Posterior vena cava (tissue), 2 donors: ENCODE results near the gene PCNX3. TPM values are rescaled to one million over a fixed set of nuclear protein-coding genes. Genes with fewer than 3 reads are reported as not detected.
"Not testable (repeated sequence)": the region's sequence is repeated elsewhere in the genome, so short reads cannot be mapped to it uniquely, and the experiment has no call there.

ENCODE experiments used
- DNase-seq: peaks from one replicate; pipeline ENCODE4 v3.0.0-alpha.2; 2020; ENCODE audit warnings: low spot score
- intact Hi-C, 2 donors: fragments of 100-400 bp; cut with DNase I; formaldehyde crosslinking; loops; one replicate each; pipeline versions ENCODE4 v1.14.1 to v1.14.2; 2022 to 2023
- microRNA-seq, 2 donors: library from miRNA; unstranded; fragments of <30 nt; microRNA quantifications; one replicate each; pipeline ENCODE4 v1.2.0, GENCODE V29; 2020 to 2021; ENCODE audit warnings: borderline microRNAs expressed in 2 of 2
- total RNA-seq, 2 donors: library from RNA; stranded (reverse); fragmentation: NEBNext Ultra II Directional; extraction: Animal tissue kit (Norgen Biotek cat#: 25700); gene quantifications; one replicate each; pipeline ENCODE4 v1.2.1, GENCODE V29; 2021
- donor health status: DM: yes; HTN: yes; CAD: no.
- donor health status: DM: yes; HTN: yes; CAD: no.

The PCNX3 gene
- total RNA-seq, 2 donors from 2014 or later: 21.3 to 22.6 TPM

- DNase-seq: peak; percentile 6
- intact Hi-C loops: not testable (repeated sequence)
Observed at GRCh38 chr11:65660908-65661307, 45.3 kb downstream of the PCNX3 start.

- intact Hi-C loops: no loop called here
- no peak for DNase-seq
Observed at GRCh38 chr11:65661599-65662246, 46.1 kb downstream of the PCNX3 start.

- intact Hi-C loops: no loop called here
- DNase-seq: no peak
Observed at GRCh38 chr11:65662247-65662798, 46.7 kb downstream of the PCNX3 start.

- intact Hi-C loops: no loop called here
- DNase-seq: peak; percentile 99
Observed at GRCh38 chr11:65662799-65663638, 47.4 kb downstream of the PCNX3 start, which contains the start of gene RELA. RELA (minus strand) TSS chr11:65662916; CDS start chr11:65662832, 84 bp downstream.

GRCh38 chr11:65663639-65664200, 48.1 kb downstream of the PCNX3 start:
- DNase-seq: no peak
- intact Hi-C loops: no loop called here

- intact Hi-C loops: no loop called here
- no peak for DNase-seq
Observed at GRCh38 chr11:65672180-65672860, 56.7 kb downstream of the PCNX3 start.

GRCh38 chr11:65672982-65673381, 57.4 kb downstream of the PCNX3 start:
- intact Hi-C loops: no loop called here
- no peak for DNase-seq

- intact Hi-C loops: no loop called here
- no peak for DNase-seq
Observed at GRCh38 chr11:65680192-65680743, 64.7 kb downstream of the PCNX3 start.

GRCh38 chr11:65683480-65683879, 67.9 kb downstream of the PCNX3 start:
- DNase-seq, intact Hi-C loops: not testable (repeated sequence)

GRCh38 chr11:65685981-65686380, 70.4 kb downstream of the PCNX3 start:
- intact Hi-C loops: no loop called here
- no peak for DNase-seq

Small RNA genes lying within 50 kb of the gene (microRNA-seq; reads per million reads assigned to microRNA genes)
- gene MIR4489: 0 reads per million in 2 donors
- gene MIR4690: 0 reads per million in 2 donors

Other genes with a start within 250 kb of the PCNX3 start
- 1 to 10 TPM; 6.1 to 9.6 TPM for gene SLC25A45, start 233.1 kb upstream of the PCNX3 start, total RNA-seq
- gene FRMD8, start 229.1 kb upstream of the PCNX3 start, total RNA-seq: 10 to 100 TPM; 19.0 to 20.7 TPM
- 1,000 to 10,000 TPM in 1 of 2 donors, 100 to 1,000 TPM in 1; 742 to 1,004 TPM for gene NEAT1, start 193.0 kb upstream of the PCNX3 start, total RNA-seq
- gene MALAT1, start 116.7 kb upstream of the PCNX3 start, total RNA-seq: 1,000 to 10,000 TPM; 9,235 to 9,828 TPM
- 10 to 100 TPM; 66.3 to 74.3 TPM for gene SCYL1, start 90.7 kb upstream of the PCNX3 start, total RNA-seq
- 100 to 1,000 TPM; 127 to 196 TPM for gene LTBP3, start 57.4 kb upstream of the PCNX3 start, total RNA-seq
- gene ZNRD2, start 45.3 kb upstream of the PCNX3 start, total RNA-seq: 10 to 100 TPM; 29.2 to 29.5 TPM
- 10 to 100 TPM; 43.3 to 53.0 TPM for gene FAM89B, start 43.2 kb upstream of the PCNX3 start, total RNA-seq
- 100 to 1,000 TPM; 190 to 223 TPM for gene EHBP1L1, start 39.7 kb upstream of the PCNX3 start, total RNA-seq
- gene KCNK7, start 20.0 kb upstream of the PCNX3 start, total RNA-seq: under 1 TPM; 0.65 to 0.71 TPM
- 10 to 100 TPM; 39.1 to 46.3 TPM for gene MAP3K11, start 1.6 kb upstream of the PCNX3 start, total RNA-seq
- gene SIPA1, start 22.3 kb downstream of the PCNX3 start, total RNA-seq: 10 to 100 TPM; 62.9 to 64.2 TPM
- 10 to 100 TPM; 57.6 to 80.8 TPM for gene RELA, start 47.1 kb downstream of the PCNX3 start, total RNA-seq
- 10 to 100 TPM; 62.3 to 65.0 TPM for gene KAT5, start 96.5 kb downstream of the PCNX3 start, total RNA-seq
- gene RNASEH2C, start 105.0 kb downstream of the PCNX3 start, total RNA-seq: 10 to 100 TPM; 43.7 to 45.0 TPM
- 10 to 100 TPM; 10.7 to 15.3 TPM for gene AP5B1, start 165.2 kb downstream of the PCNX3 start, total RNA-seq
- not detected for gene OVOL1, start 171.3 kb downstream of the PCNX3 start, total RNA-seq
- under 1 TPM; 0.52 to 0.65 TPM for gene SNX32, start 218.2 kb downstream of the PCNX3 start, total RNA-seq
- gene CFL1, start 242.4 kb downstream of the PCNX3 start, total RNA-seq: 100 to 1,000 TPM; 697 to 707 TPM
- gene MUS81, start 244.7 kb downstream of the PCNX3 start, total RNA-seq: 10 to 100 TPM; 41.8 to 48.2 TPM